ENCODE results near the gene MTERF1.
A peak's percentile ranks its signal among the peaks of the same experiment; 100 is the strongest.
"Not testable (repeated sequence)": the region's sequence is repeated elsewhere in the genome, so short reads cannot be mapped to it uniquely, and the experiment has no call there.

The MTERF1 gene

DNA sequence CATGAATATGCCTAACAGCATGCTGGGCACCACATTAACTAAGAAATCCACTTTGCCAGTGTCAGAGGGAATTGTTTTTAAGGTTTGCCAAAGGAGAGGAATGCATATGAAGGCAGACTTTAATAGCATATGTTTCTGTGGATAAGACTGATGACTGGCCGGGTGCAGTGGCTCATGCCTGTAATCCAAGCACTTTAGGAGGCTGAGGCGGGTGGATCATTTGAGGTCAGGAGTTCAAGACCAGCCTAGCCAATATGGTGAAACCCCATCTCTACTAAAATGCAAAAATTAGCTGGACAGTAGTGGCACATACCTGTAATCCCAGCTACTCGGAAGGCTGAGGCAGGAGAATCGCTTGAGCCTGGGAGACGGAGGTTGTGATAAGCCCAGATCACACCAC is 13.2 kb upstream of the MTERF1 start:
- H3K4me3 Mint-ChIP-seq; H3K4me1 Mint-ChIP-seq (ENCODE audit: low read depth); DNase-seq; H3K27ac Mint-ChIP-seq; H3K9me3 Mint-ChIP-seq; H3K27me3 Mint-ChIP-seq; H3K36me3 Mint-ChIP-seq (ENCODE audit: low read depth): not testable (repeated sequence)

- H3K4me3 Mint-ChIP-seq = no peak overlapping the region
- H3K27me3 Mint-ChIP-seq = no peaks in the 10 kb centered on the region
- H3K9me3 Mint-ChIP-seq = no peaks in the 10 kb centered on the region
- H3K36me3 Mint-ChIP-seq (ENCODE audit: low read depth) = no peaks in the 10 kb centered on the region
- H3K4me1 Mint-ChIP-seq (ENCODE audit: low read depth) = no peaks in the 10 kb centered on the region
- H3K27ac Mint-ChIP-seq = no peak overlapping the region
- no peak for DNase-seq
These were observed 12.4 kb upstream of the MTERF1 start for GRCh38 chr7:91892821-91893340.

GRCh38 chr7:91892099-91892705 is 11.7 kb upstream of the MTERF1 start:
- no peak for DNase-seq
- Mint-ChIP-seq H3K4me3 (no peak overlapping the region), H3K36me3 (ENCODE audit: low read depth) (peaks cover under 1% of the 10 kb centered on the region), H3K27me3 (no peaks in the 10 kb centered on the region), H3K9me3 (no peaks in the 10 kb centered on the region), H3K4me1 (ENCODE audit: low read depth) (no peaks in the 10 kb centered on the region), H3K27ac (no peak overlapping the region)

- not testable (repeated sequence) for H3K36me3 Mint-ChIP-seq (ENCODE audit: low read depth); H3K27ac Mint-ChIP-seq; H3K4me1 Mint-ChIP-seq (ENCODE audit: low read depth); H3K27me3 Mint-ChIP-seq; H3K4me3 Mint-ChIP-seq; DNase-seq; H3K9me3 Mint-ChIP-seq
These were observed 8.0 kb upstream of the MTERF1 start for GRCh38 chr7:91888271-91889175.

GRCh38 chr7:91887336-91888213 is 7.1 kb upstream of the MTERF1 start:
- H3K36me3 Mint-ChIP-seq (ENCODE audit: low read depth); H3K4me3 Mint-ChIP-seq; H3K9me3 Mint-ChIP-seq; H3K27me3 Mint-ChIP-seq; H3K27ac Mint-ChIP-seq; DNase-seq; H3K4me1 Mint-ChIP-seq (ENCODE audit: low read depth): not testable (repeated sequence)

DNA sequence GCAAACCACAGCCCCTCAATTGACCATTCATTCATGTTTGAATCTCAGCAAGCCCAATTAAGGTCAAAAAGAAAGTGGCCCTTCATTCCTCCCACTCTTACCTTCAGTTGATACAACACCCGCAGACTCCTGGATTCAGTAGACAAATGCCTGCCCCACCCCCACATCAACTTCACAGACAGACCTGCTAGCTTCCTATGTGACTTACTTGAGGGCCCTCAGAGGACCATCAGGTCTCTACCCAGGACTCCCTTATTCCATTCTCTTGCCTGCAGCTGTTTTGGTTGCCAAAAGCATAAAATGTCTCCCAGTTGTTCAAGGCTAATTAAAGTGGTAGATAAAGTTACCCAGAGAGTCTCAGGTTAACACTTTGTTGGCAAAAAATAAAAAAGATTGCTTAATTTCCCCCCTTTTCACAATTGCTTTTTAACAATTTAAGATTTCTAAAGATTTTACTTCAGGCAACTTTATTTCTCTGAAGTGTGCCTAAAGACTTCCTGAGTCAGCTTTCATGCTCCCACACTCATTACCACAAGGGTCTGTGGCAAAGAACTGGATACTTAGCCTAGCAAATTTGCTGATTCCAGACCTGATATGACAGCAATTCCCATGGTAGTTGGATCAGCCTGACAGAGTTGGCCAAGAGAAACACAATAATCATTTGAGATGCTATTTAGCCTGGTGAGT is 3.3 kb upstream of the MTERF1 start:
- H3K36me3 Mint-ChIP-seq (ENCODE audit: low read depth) = peaks cover 21% of the 10 kb centered on the region
- DNase-seq = no peak
- H3K9me3 Mint-ChIP-seq = no peaks in the 10 kb centered on the region
- no peak overlapping the region for H3K4me3 Mint-ChIP-seq
- no peaks in the 10 kb centered on the region for H3K27me3 Mint-ChIP-seq
- peaks cover 21% of the 10 kb centered on the region for H3K4me1 Mint-ChIP-seq (ENCODE audit: low read depth)
- H3K27ac Mint-ChIP-seq = no peak overlapping the region

GRCh38 chr7:91880016-91880412 is 488 bp downstream of the MTERF1 start:
- H3K4me1 Mint-ChIP-seq (ENCODE audit: low read depth) = peaks cover 49% of the 10 kb centered on the region
- peaks cover 55% of the 10 kb centered on the region for H3K36me3 Mint-ChIP-seq (ENCODE audit: low read depth)
- DNase-seq = no peak
- peak overlapping the region; percentile 87 for H3K4me3 Mint-ChIP-seq
- no peaks in the 10 kb centered on the region for H3K9me3 Mint-ChIP-seq
- no peaks in the 10 kb centered on the region for H3K27me3 Mint-ChIP-seq
- H3K27ac Mint-ChIP-seq = peak overlapping the region; percentile 96

DNA sequence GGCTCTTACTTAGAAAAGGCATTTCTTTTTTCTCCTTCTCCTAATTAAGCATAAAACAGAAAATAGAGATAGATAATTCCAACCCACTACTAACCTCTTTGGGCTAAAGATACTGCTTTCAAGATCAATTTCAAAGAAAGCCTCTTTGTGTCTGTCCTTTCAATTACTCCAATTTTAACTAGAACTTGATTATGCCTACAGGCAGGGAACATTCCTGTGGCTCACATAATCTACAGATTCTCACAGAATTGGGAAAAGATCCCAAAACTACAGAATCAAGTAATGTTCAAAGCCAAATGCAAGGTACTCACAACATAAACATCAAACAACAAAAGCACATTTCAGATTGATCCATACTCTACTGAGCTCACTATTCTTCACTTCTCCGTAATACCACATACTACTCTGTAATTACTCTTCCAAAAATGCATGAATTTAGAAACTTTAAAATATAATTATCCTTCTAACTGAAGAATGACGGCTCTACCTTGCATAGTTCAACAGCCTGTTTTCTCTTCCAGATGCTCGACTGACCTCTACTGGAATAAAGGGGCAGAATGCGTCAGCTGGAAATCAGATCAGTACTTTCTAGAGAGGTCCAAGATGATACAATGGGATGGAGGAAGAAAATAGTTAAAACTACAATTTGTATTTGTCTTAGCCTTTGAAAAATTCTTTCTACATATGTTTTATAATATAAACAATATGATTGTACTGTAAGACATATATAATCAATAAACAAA is 3.9 kb downstream of the MTERF1 start:
- no peak for DNase-seq
- no peaks in the 10 kb centered on the region for H3K9me3 Mint-ChIP-seq
- H3K27ac Mint-ChIP-seq = no peak overlapping the region
- H3K36me3 Mint-ChIP-seq (ENCODE audit: low read depth) = peaks cover 83% of the 10 kb centered on the region
- no peaks in the 10 kb centered on the region for H3K27me3 Mint-ChIP-seq
- H3K4me1 Mint-ChIP-seq (ENCODE audit: low read depth) = peaks cover 56% of the 10 kb centered on the region
- no peak overlapping the region for H3K4me3 Mint-ChIP-seq

GRCh38 chr7:91875851-91876250 is 4.7 kb downstream of the MTERF1 start:
- no peaks in the 10 kb centered on the region for H3K9me3 Mint-ChIP-seq
- H3K4me3 Mint-ChIP-seq = no peak overlapping the region
- H3K36me3 Mint-ChIP-seq (ENCODE audit: low read depth) = peaks cover 88% of the 10 kb centered on the region
- H3K27me3 Mint-ChIP-seq = no peaks in the 10 kb centered on the region
- no peak for DNase-seq
- peaks cover 54% of the 10 kb centered on the region for H3K4me1 Mint-ChIP-seq (ENCODE audit: low read depth)
- no peak overlapping the region for H3K27ac Mint-ChIP-seq

GRCh38 chr7:91872928-91873327 is 7.6 kb downstream of the MTERF1 start:
- Mint-ChIP-seq H3K27me3 (no peaks in the 10 kb centered on the region), H3K27ac (no peak overlapping the region), H3K4me3 (no peak overlapping the region), H3K36me3 (ENCODE audit: low read depth) (peaks cover 76% of the 10 kb centered on the region), H3K4me1 (ENCODE audit: low read depth) (peaks cover 33% of the 10 kb centered on the region), H3K9me3 (no peaks in the 10 kb centered on the region)
- no peak for DNase-seq

- Mint-ChIP-seq H3K4me1 (ENCODE audit: low read depth) (peaks cover 26% of the 10 kb centered on the region), H3K36me3 (ENCODE audit: low read depth) (peaks cover 73% of the 10 kb centered on the region), H3K4me3 (no peak overlapping the region), H3K27ac (no peak overlapping the region), H3K9me3 (no peaks in the 10 kb centered on the region), H3K27me3 (no peaks in the 10 kb centered on the region)
- no peak for DNase-seq
These were observed 8.4 kb downstream of the MTERF1 start for GRCh38 chr7:91872069-91872468.

DNA sequence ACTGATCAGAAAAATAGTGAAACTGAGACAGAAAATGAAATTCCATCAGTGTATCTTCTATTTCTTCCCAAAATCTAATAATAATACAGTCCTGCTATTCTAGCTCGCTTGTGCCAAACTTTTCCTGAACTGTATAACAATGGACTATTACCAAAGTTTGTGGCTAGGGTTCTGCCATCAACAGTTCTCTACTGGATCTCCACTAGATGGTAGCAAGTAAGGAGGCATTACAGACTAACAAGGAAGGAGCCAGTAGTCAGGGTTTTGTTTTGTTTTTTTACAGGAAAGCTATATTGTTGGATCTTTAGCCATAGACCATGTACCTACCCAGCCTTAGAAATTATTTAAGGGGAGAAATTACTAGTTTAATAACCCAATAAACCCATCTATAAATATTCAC is 10.8 kb downstream of the MTERF1 start:
- H3K27me3 Mint-ChIP-seq = no peaks in the 10 kb centered on the region
- no peak for DNase-seq
- H3K36me3 Mint-ChIP-seq (ENCODE audit: low read depth) = peaks cover 60% of the 10 kb centered on the region
- peaks cover 1% of the 10 kb centered on the region for H3K9me3 Mint-ChIP-seq
- H3K27ac Mint-ChIP-seq = no peak overlapping the region
- H3K4me3 Mint-ChIP-seq = no peak overlapping the region
- peaks cover 16% of the 10 kb centered on the region for H3K4me1 Mint-ChIP-seq (ENCODE audit: low read depth)

- no peak overlapping the region for H3K27ac Mint-ChIP-seq
- no peak for DNase-seq
- no peaks in the 10 kb centered on the region for H3K27me3 Mint-ChIP-seq
- peaks cover 40% of the 10 kb centered on the region for H3K36me3 Mint-ChIP-seq (ENCODE audit: low read depth)
- H3K4me3 Mint-ChIP-seq = no peak overlapping the region
- H3K9me3 Mint-ChIP-seq = peaks cover 2% of the 10 kb centered on the region
- H3K4me1 Mint-ChIP-seq (ENCODE audit: low read depth) = peaks cover 9% of the 10 kb centered on the region
These were observed 13.8 kb downstream of the MTERF1 start for GRCh38 chr7:91866599-91867148.
